ENCODE data around the gene SPIN3. TPM values are rescaled to one million over a fixed set of nuclear protein-coding genes. Genes with fewer than 3 reads are reported as not detected.

The SPIN3 gene
- total and polyA plus RNA-seq, 2 donors (not counting 3 experiments of a cell fraction or from before 2014, with no cell fraction given): 3.0 to 6.3 TPM

DNA sequence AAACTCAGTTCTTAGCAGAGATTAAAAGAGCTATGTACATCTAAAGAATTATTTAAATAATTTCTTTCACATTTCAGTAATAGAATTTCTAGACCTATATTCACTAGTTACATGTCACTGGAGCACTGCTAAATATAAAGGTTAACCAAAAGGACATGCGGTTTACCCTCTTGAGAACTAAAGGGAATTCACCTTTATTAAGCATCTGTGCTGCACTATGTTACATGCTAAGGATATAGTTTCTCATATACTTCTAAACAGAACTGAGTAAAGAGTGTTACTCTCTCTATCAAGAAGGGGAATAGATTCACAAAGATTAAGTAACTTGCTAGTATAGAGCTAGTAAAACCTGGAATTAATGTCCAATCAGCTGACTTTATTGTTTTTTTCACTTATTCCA, 7.6 kb downstream of the SPIN3 start:
- Histone ChIP-seq H4K20me1 (replicated peaks; ENCODE audit: control insufficient read depth, extremely low read depth, insufficient read depth, low read length) (no peaks in the 10 kb centered on the region), H3K4me3 (replicated peaks in 1 of 3; ENCODE audit: insufficient read depth in 1 of 3, low read depth in 1 of 3, low read length in 3 of 3) (no peak overlapping the region), H3K27ac (ENCODE audit: insufficient read depth, low read depth, low read length) (no peak overlapping the region), H3K9me1 (replicated peaks; ENCODE audit: control insufficient read depth, extremely low read depth, insufficient read depth, low read length) (no peaks in the 10 kb centered on the region), H3K4me1 (ENCODE audit: control insufficient read depth, extremely low read depth, insufficient read depth, low read length) (no peaks in the 10 kb centered on the region), H2AFZ (ENCODE audit: low read depth, low read length) (no peak overlapping the region), H3K36me3 (ENCODE audit: control insufficient read depth in 2 of 2, extremely low read depth in 1 of 2, insufficient read depth in 2 of 2, low read length in 2 of 2) (no peaks in the 10 kb centered on the region), H3K27me3 (ENCODE audit: control insufficient read depth in 2 of 2, insufficient read depth in 2 of 2, low read length in 2 of 2) (no peaks in the 10 kb centered on the region), H3K9me3 (replicated peaks; ENCODE audit: control insufficient read depth, insufficient read depth, low read length) (no peaks in the 10 kb centered on the region), H3K79me2 (ENCODE audit: control insufficient read depth, insufficient read depth, low read length) (no peaks in the 10 kb centered on the region), H3K9ac (replicated peaks; ENCODE audit: extremely low read depth, insufficient read depth, low read length) (no peak overlapping the region), H3K4me2 (ENCODE audit: insufficient read depth, low read length) (no peak overlapping the region)
- POLR2A ChIA-PET: no interaction called here
- dilution Hi-C loops (cut with MboI; ENCODE audit: extremely low pct_ligation_motif_present, low sequenced_read_pairs): no loop called here
- FAIRE-seq (no peak), DNase-seq (ENCODE audit: low read depth, low spot score) (no peak)
- intact Hi-C loops (cut with micrococcal nuclease): no loop called here
- no peak for TF ChIP-seq POLR2A (IDR thresholded peaks at IDR 0.05; ENCODE audit: low read depth, low read length)
- TF ChIP-seq POLR2AphosphoS5 (IDR thresholded peaks at IDR 0.05; ENCODE audit: insufficient read depth, low read depth, low read length): no peak
- TF ChIP-seq, protein P1, sequence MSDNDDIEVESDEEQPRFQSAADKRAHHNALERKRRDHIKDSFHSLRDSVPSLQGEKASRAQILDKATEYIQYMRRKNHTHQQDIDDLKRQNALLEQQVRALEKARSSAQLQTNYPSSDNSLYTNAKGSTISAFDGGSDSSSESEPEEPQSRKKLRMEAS (IDR thresholded peaks at IDR 0.05; ENCODE audit: insufficient read depth, insufficient read length): no peak
- TF ChIP-seq, protein P2, sequence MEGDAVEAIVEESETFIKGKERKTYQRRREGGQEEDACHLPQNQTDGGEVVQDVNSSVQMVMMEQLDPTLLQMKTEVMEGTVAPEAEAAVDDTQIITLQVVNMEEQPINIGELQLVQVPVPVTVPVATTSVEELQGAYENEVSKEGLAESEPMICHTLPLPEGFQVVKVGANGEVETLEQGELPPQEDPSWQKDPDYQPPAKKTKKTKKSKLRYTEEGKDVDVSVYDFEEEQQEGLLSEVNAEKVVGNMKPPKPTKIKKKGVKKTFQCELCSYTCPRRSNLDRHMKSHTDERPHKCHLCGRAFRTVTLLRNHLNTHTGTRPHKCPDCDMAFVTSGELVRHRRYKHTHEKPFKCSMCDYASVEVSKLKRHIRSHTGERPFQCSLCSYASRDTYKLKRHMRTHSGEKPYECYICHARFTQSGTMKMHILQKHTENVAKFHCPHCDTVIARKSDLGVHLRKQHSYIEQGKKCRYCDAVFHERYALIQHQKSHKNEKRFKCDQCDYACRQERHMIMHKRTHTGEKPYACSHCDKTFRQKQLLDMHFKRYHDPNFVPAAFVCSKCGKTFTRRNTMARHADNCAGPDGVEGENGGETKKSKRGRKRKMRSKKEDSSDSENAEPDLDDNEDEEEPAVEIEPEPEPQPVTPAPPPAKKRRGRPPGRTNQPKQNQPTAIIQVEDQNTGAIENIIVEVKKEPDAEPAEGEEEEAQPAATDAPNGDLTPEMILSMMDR (IDR thresholded peaks at IDR 0.05; ENCODE audit: extremely low read depth in 1 of 2, insufficient read depth in 1 of 2, low read depth in 1 of 2, low read length in 2 of 2): no peak
- TF ChIP-seq JUN (IDR thresholded peaks at IDR 0.05; ENCODE audit: borderline replicate concordance, insufficient read depth, insufficient read length, low read depth): no peak
- no peak for TF ChIP-seq EZH2 (IDR thresholded peaks at IDR 0.05; ENCODE audit: borderline replicate concordance, low read depth, low read length, severe bottlenecking)
- no peak for TF ChIP-seq MYC (IDR thresholded peaks at IDR 0.05; ENCODE audit: low read depth, low read length)
- TF ChIP-seq GATA2 (IDR thresholded peaks at IDR 0.05; ENCODE audit: insufficient read depth, insufficient read length, low read depth, low read length): no peak
- no peak for TF ChIP-seq FOS (IDR thresholded peaks at IDR 0.05; ENCODE audit: borderline replicate concordance, insufficient read depth, low read length)
- no TSS peak for BruUV-seq (replicated peaks)
- CTCF ChIA-PET: interaction anchor here (1.5 to 2.5 kb wide), 2 partner anchors 8 to 9 kb away, joined by 4 to 16 read pairs; no protein-coding TSS in a partner anchor

Measured in endothelial cell of umbilical vein (primary cell).